Stimulated activated CD4-positive, alpha-beta T cell treated with anti-CD3 and anti-CD28 coated beads, Interleukin-1b, Interleukin-23, amount 100 ng/mL, for 4 hours (primary cell): Measurements from ENCODE around the gene TEX22.

Source experiments
- DNase-seq, 2 donors: peaks; one replicate each; pipeline ENCODE4 v3.0.0-alpha.2; 2020; ENCODE audit warnings: low read depth in 2 of 2

Gene TEX22

GRCh38 chr14:105384041-105384557 lies 14.2 kb upstream of the TEX22 start:
- no peak for DNase-seq

- DNase-seq, result no peak
These were observed 13.6 kb upstream of the TEX22 start for GRCh38 chr14:105384605-105385321.

GRCh38 chr14:105385322-105385637 lies 13.1 kb upstream of the TEX22 start:
- no peak for DNase-seq

GRCh38 chr14:105385698-105386365 lies 12.5 kb upstream of the TEX22 start:
- no peak for DNase-seq

GRCh38 chr14:105386581-105387529 lies 11.5 kb upstream of the TEX22 start:
- DNase-seq, result no peak

GRCh38 chr14:105387530-105387922 lies 10.8 kb upstream of the TEX22 start:
- no peak for DNase-seq

GRCh38 chr14:105388110-105388951 lies 10.0 kb upstream of the TEX22 start:
- DNase-seq, result no peak

- no peak for DNase-seq
These were observed 9.4 kb upstream of the TEX22 start for GRCh38 chr14:105388976-105389375.

- no peak for DNase-seq
These were observed 8.8 kb upstream of the TEX22 start for GRCh38 chr14:105389534-105389933.

- no peak for DNase-seq
These were observed 8.1 kb upstream of the TEX22 start for GRCh38 chr14:105389976-105390848.

GRCh38 chr14:105390849-105391500 lies 7.4 kb upstream of the TEX22 start:
- no peak for DNase-seq

GRCh38 chr14:105391541-105391940 lies 6.8 kb upstream of the TEX22 start:
- DNase-seq, result no peak

GRCh38 chr14:105392131-105393090 lies 5.9 kb upstream of the TEX22 start:
- no peak for DNase-seq

GRCh38 chr14:105393151-105393550 lies 5.2 kb upstream of the TEX22 start:
- no peak for DNase-seq

GRCh38 chr14:105394714-105395537 lies 3.4 kb upstream of the TEX22 start:
- no peak for DNase-seq

GRCh38 chr14:105395538-105395854 lies 2.8 kb upstream of the TEX22 start:
- DNase-seq, result no peak

- no peak for DNase-seq
These were observed 897 bp upstream of the TEX22 start for GRCh38 chr14:105397350-105397931.
